ENCODE measurements around the gene CDR2L. TPM values are rescaled to one million over a fixed set of nuclear protein-coding genes. Genes with fewer than 3 reads are reported as not detected.

The CDR2L gene
- total RNA-seq, 1 experiment from 2014 or later = 31.0 TPM

DNA sequence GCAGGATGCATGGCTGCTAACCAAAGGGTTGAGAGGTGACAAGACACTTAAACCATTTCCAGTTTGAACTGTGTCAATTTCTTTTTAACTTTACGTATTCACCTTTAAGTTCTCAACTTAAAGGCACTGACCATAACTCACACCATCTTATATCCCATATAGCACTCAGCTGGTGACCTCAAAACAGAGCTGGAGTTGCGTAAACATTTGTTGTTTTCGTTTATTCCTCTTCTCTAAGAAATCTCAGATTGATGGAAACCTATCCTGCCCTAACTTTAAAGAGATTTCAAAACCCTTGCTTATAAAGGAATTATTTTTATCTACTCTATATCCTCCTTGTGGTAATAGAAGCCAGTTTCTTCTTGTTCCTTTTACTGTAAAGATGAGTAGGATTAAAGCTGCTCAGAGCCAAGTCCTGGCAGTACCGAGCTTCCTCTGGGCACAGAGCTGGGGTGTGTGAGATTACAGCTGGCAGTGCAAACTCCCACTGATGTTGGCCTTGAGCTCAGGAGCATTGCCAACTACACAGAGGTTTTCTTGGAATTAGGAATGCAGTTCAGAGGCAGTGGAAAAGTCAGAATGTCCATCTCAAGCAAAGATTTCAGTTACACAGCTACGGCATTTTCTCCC is 60.9 kb downstream of the CDR2L start (continued):
- TF ChIP-seq, protein P1, sequence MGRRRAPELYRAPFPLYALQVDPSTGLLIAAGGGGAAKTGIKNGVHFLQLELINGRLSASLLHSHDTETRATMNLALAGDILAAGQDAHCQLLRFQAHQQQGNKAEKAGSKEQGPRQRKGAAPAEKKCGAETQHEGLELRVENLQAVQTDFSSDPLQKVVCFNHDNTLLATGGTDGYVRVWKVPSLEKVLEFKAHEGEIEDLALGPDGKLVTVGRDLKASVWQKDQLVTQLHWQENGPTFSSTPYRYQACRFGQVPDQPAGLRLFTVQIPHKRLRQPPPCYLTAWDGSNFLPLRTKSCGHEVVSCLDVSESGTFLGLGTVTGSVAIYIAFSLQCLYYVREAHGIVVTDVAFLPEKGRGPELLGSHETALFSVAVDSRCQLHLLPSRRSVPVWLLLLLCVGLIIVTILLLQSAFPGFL (CRISPR knock-in tag; IDR thresholded peaks at IDR 0.05; ENCODE audit: borderline replicate concordance) = no peak
- TF ChIP-seq ZNF232 (CRISPR knock-in tag; IDR thresholded peaks at IDR 0.05) = no peak

DNA sequence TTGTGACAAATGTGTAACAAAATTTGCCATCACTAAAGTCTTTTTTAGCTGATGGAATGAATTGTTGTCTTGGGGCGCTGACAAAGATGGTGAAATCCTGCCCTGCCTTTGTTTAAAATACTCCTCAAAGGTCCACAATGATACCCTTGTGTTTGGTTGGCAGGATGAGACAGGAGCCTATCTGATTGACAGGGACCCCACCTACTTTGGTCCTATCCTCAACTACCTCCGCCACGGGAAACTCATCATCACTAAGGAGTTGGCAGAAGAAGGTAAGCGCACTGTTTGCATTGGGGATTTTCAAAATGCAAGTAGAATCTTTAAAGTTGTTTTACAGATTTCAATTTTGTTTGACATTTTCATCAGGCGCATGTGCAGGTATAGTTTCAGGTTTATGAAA is 61.6 kb downstream of the CDR2L start:
- DNase-seq (ENCODE audit: low spot score) = no peak
- H3K27me3 Mint-ChIP-seq (ENCODE audit: low read depth) = no peaks in the 10 kb centered on the region
- ChIA-PET POLR2A (no interaction called here), CTCF (interaction anchor here (1.0 to 2.3 kb wide), 5 partner anchors 11 to 88 kb away, joined by 4 to 11 read pairs (median 7); no protein-coding TSS in a partner anchor)
- H3K9me3 Mint-ChIP-seq = no peaks in the 10 kb centered on the region
- H3K4me3 Mint-ChIP-seq = peak overlapping the region; percentile 99
- ATAC-seq = no peak
- peak overlapping the region; percentile 27; the same call in 1 of the 2 replicates for H3K27ac Mint-ChIP-seq
- H3K36me3 Mint-ChIP-seq = peaks cover 39% of the 10 kb centered on the region
- peaks cover 22% of the 10 kb centered on the region for H3K4me1 Mint-ChIP-seq
- TF ChIP-seq, protein P2, sequence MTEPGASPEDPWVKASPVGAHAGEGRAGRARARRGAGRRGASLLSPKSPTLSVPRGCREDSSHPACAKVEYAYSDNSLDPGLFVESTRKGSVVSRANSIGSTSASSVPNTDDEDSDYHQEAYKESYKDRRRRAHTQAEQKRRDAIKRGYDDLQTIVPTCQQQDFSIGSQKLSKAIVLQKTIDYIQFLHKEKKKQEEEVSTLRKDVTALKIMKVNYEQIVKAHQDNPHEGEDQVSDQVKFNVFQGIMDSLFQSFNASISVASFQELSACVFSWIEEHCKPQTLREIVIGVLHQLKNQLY (CRISPR knock-in tag; IDR thresholded peaks at IDR 0.05) = no peak
- TF ChIP-seq PRRX2 (CRISPR knock-in tag; IDR thresholded peaks at IDR 0.05) = no peak
- TF ChIP-seq, protein P3, sequence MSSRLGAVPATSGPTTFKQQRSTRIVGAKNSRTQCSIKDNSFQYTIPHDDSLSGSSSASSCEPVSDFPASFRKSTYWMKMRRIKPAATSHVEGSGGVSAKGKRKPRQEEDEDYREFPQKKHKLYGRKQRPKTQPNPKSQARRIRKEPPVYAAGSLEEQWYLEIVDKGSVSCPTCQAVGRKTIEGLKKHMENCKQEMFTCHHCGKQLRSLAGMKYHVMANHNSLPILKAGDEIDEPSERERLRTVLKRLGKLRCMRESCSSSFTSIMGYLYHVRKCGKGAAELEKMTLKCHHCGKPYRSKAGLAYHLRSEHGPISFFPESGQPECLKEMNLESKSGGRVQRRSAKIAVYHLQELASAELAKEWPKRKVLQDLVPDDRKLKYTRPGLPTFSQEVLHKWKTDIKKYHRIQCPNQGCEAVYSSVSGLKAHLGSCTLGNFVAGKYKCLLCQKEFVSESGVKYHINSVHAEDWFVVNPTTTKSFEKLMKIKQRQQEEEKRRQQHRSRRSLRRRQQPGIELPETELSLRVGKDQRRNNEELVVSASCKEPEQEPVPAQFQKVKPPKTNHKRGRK (CRISPR knock-in tag; IDR thresholded peaks at IDR 0.05; ENCODE audit: borderline replicate concordance) = no peak
- no peak for TF ChIP-seq GRHL2 (CRISPR knock-in tag; IDR thresholded peaks at IDR 0.05; ENCODE audit: insufficient replicate concordance, severe bottlenecking)
- no peak for TF ChIP-seq TP53 (CRISPR knock-in tag; IDR thresholded peaks at IDR 0.05)
- TF ChIP-seq, protein P4, sequence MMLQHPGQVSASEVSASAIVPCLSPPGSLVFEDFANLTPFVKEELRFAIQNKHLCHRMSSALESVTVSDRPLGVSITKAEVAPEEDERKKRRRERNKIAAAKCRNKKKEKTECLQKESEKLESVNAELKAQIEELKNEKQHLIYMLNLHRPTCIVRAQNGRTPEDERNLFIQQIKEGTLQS (CRISPR knock-in tag; conservative IDR thresholded peaks at IDR 0.05) = no peak
- TF ChIP-seq EMX1 (CRISPR knock-in tag; IDR thresholded peaks at IDR 0.05) = no peak
- TF ChIP-seq, protein P5, sequence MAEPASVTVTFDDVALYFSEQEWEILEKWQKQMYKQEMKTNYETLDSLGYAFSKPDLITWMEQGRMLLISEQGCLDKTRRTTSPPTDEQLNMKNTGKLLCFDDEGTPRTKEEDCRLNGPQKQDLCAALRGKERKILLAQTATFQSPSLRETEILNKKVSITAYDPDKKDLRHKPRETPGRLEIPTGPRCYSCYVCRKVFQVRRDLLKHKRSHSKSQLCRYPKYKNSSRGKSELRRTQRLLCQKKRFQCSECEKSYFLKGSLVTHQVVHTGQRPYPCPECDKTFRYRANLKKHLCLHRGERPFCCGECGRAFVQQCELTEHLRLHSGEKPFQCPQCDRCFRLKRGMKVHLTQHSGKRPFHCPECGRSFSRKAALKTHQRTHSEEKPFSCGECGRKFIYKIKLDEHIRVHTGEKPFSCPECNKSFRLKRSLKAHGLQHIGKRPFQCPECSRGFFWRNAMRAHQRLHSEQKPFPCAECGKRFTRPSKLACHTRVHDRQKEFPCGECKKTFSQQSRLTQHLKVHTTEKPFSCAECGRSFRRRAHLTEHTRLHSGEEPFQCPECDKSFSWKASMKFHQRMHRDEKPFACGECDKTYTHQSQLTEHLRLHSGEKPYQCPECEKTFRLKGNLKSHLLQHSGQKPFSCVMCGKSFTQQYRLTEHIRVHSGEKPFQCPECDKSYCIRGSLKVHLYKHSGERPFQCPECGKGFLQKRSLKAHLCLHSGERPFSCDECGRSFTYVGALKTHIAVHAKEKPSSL (CRISPR knock-in tag; conservative IDR thresholded peaks at IDR 0.05) = no peak
- TF ChIP-seq, protein P6, sequence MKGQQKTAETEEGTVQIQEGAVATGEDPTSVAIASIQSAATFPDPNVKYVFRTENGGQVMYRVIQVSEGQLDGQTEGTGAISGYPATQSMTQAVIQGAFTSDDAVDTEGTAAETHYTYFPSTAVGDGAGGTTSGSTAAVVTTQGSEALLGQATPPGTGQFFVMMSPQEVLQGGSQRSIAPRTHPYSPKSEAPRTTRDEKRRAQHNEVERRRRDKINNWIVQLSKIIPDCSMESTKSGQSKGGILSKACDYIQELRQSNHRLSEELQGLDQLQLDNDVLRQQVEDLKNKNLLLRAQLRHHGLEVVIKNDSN (CRISPR knock-in tag; IDR thresholded peaks at IDR 0.05) = no peak
- TF ChIP-seq, protein P7, sequence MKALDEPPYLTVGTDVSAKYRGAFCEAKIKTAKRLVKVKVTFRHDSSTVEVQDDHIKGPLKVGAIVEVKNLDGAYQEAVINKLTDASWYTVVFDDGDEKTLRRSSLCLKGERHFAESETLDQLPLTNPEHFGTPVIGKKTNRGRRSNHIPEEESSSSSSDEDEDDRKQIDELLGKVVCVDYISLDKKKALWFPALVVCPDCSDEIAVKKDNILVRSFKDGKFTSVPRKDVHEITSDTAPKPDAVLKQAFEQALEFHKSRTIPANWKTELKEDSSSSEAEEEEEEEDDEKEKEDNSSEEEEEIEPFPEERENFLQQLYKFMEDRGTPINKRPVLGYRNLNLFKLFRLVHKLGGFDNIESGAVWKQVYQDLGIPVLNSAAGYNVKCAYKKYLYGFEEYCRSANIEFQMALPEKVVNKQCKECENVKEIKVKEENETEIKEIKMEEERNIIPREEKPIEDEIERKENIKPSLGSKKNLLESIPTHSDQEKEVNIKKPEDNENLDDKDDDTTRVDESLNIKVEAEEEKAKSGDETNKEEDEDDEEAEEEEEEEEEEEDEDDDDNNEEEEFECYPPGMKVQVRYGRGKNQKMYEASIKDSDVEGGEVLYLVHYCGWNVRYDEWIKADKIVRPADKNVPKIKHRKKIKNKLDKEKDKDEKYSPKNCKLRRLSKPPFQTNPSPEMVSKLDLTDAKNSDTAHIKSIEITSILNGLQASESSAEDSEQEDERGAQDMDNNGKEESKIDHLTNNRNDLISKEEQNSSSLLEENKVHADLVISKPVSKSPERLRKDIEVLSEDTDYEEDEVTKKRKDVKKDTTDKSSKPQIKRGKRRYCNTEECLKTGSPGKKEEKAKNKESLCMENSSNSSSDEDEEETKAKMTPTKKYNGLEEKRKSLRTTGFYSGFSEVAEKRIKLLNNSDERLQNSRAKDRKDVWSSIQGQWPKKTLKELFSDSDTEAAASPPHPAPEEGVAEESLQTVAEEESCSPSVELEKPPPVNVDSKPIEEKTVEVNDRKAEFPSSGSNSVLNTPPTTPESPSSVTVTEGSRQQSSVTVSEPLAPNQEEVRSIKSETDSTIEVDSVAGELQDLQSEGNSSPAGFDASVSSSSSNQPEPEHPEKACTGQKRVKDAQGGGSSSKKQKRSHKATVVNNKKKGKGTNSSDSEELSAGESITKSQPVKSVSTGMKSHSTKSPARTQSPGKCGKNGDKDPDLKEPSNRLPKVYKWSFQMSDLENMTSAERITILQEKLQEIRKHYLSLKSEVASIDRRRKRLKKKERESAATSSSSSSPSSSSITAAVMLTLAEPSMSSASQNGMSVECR (CRISPR knock-in tag; IDR thresholded peaks at IDR 0.05; ENCODE audit: borderline replicate concordance) = no peak
- TF ChIP-seq ZNF263 (CRISPR knock-in tag; IDR thresholded peaks at IDR 0.05; ENCODE audit: low read depth) = no peak
- TF ChIP-seq, protein P8, sequence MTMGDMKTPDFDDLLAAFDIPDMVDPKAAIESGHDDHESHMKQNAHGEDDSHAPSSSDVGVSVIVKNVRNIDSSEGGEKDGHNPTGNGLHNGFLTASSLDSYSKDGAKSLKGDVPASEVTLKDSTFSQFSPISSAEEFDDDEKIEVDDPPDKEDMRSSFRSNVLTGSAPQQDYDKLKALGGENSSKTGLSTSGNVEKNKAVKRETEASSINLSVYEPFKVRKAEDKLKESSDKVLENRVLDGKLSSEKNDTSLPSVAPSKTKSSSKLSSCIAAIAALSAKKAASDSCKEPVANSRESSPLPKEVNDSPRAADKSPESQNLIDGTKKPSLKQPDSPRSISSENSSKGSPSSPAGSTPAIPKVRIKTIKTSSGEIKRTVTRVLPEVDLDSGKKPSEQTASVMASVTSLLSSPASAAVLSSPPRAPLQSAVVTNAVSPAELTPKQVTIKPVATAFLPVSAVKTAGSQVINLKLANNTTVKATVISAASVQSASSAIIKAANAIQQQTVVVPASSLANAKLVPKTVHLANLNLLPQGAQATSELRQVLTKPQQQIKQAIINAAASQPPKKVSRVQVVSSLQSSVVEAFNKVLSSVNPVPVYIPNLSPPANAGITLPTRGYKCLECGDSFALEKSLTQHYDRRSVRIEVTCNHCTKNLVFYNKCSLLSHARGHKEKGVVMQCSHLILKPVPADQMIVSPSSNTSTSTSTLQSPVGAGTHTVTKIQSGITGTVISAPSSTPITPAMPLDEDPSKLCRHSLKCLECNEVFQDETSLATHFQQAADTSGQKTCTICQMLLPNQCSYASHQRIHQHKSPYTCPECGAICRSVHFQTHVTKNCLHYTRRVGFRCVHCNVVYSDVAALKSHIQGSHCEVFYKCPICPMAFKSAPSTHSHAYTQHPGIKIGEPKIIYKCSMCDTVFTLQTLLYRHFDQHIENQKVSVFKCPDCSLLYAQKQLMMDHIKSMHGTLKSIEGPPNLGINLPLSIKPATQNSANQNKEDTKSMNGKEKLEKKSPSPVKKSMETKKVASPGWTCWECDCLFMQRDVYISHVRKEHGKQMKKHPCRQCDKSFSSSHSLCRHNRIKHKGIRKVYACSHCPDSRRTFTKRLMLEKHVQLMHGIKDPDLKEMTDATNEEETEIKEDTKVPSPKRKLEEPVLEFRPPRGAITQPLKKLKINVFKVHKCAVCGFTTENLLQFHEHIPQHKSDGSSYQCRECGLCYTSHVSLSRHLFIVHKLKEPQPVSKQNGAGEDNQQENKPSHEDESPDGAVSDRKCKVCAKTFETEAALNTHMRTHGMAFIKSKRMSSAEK (CRISPR knock-in tag; IDR thresholded peaks at IDR 0.05; ENCODE audit: borderline replicate concordance) = no peak
- TF ChIP-seq ZNF671 (CRISPR knock-in tag; IDR thresholded peaks at IDR 0.05) = no peak
- no peak for TF ChIP-seq SOX15 (CRISPR knock-in tag; IDR thresholded peaks at IDR 0.05)
- no peak for TF ChIP-seq TEAD1 (CRISPR knock-in tag; IDR thresholded peaks at IDR 0.05)
- TF ChIP-seq, protein P9, sequence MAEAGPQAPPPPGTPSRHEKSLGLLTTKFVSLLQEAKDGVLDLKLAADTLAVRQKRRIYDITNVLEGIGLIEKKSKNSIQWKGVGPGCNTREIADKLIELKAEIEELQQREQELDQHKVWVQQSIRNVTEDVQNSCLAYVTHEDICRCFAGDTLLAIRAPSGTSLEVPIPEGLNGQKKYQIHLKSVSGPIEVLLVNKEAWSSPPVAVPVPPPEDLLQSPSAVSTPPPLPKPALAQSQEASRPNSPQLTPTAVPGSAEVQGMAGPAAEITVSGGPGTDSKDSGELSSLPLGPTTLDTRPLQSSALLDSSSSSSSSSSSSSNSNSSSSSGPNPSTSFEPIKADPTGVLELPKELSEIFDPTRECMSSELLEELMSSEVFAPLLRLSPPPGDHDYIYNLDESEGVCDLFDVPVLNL (CRISPR knock-in tag; IDR thresholded peaks at IDR 0.05; ENCODE audit: borderline replicate concordance, low read depth) = no peak

Measured in WTC11 (cell line).